Spleen (tissue), 7 donors: Measurements from ENCODE around the gene MFSD2B.
"Not testable (repeated sequence)": the region's sequence is repeated elsewhere in the genome, so short reads cannot be mapped to it uniquely, and the experiment has no call there.

ENCODE experiments used
- POLR2A ChIP-seq, 3 donors: fragments of 450-650 bp; IDR thresholded peaks; one replicate each; pipeline ENCODE4 v1.5.1; 2017; ENCODE audit warnings: antibody characterized with exemption in 3 of 3, mild to moderate bottlenecking in 1 of 3
- POLR2AphosphoS5 ChIP-seq, 3 donors: sonication (generic); formaldehyde crosslinking; IDR thresholded peaks; one replicate each; pipeline ENCODE4 v1.5.1; 2017; ENCODE audit warnings: antibody characterized with exemption in 3 of 3
- TF ChIP-seq, protein P1 (sequence below), 11 experiments: fragments of 200-600 bp in 7 of 11; fragments of 450-650 bp in 4 of 11; sonication (generic) in 4 of 11; IDR thresholded peaks in 8 of 11; conservative IDR thresholded peaks in 3 of 11; 1 replicate in 7 of 11; 2 replicates in 4 of 11; pipeline versions ENCODE4 v1.4.0 to v1.8.0; 2016 to 2021; ENCODE audit warnings: antibody characterized with exemption in 11 of 11, inconsistent platforms in 4 of 11, mild to moderate bottlenecking in 1 of 11
- donor health status: DM: no; HTN: no; CAD: no; lungs with moderate emphysema.
- donor health status: DM: no; HTN: no; CAD: no.
- donor health status: DM: no; HTN: no; CAD: no.

- not testable (repeated sequence) for TF ChIP-seq POLR2A, POLR2AphosphoS5 (IDR thresholded peaks at IDR 0.05)
- TF ChIP-seq, protein P1, sequence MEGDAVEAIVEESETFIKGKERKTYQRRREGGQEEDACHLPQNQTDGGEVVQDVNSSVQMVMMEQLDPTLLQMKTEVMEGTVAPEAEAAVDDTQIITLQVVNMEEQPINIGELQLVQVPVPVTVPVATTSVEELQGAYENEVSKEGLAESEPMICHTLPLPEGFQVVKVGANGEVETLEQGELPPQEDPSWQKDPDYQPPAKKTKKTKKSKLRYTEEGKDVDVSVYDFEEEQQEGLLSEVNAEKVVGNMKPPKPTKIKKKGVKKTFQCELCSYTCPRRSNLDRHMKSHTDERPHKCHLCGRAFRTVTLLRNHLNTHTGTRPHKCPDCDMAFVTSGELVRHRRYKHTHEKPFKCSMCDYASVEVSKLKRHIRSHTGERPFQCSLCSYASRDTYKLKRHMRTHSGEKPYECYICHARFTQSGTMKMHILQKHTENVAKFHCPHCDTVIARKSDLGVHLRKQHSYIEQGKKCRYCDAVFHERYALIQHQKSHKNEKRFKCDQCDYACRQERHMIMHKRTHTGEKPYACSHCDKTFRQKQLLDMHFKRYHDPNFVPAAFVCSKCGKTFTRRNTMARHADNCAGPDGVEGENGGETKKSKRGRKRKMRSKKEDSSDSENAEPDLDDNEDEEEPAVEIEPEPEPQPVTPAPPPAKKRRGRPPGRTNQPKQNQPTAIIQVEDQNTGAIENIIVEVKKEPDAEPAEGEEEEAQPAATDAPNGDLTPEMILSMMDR (IDR thresholded peaks at IDR 0.05 in 8 of 11, conservative IDR thresholded peaks at IDR 0.05 in 3 of 11): not testable (repeated sequence)
Observed at GRCh38 chr2:24043133-24043532, 33.2 kb downstream of the MFSD2B start.
